Activated CD8-positive, alpha-beta memory T cell treated with anti-CD3 and anti-CD28 coated beads, Interleukin-2, amount 50 U/mL, for 4 hours (primary cell): ENCODE measurements around the gene B4GALNT4.
"Not testable (repeated sequence)": the region's sequence is repeated elsewhere in the genome, so short reads cannot be mapped to it uniquely, and the experiment has no call there.

Source experiments
- DNase-seq: peaks from one replicate; pipeline ENCODE4 v3.0.0-alpha.2; 2020

The B4GALNT4 gene

GRCh38 chr11:409008-409599 lies 39.8 kb downstream of the B4GALNT4 start:
- no peak for DNase-seq

GRCh38 chr11:409600-410483 lies 40.5 kb downstream of the B4GALNT4 start:
- DNase-seq: no peak

GRCh38 chr11:410711-411110 lies 41.4 kb downstream of the B4GALNT4 start:
- DNase-seq: not testable (repeated sequence)

- not testable (repeated sequence) for DNase-seq
These were observed 42.2 kb downstream of the B4GALNT4 start for GRCh38 chr11:411520-411919.

DNA sequence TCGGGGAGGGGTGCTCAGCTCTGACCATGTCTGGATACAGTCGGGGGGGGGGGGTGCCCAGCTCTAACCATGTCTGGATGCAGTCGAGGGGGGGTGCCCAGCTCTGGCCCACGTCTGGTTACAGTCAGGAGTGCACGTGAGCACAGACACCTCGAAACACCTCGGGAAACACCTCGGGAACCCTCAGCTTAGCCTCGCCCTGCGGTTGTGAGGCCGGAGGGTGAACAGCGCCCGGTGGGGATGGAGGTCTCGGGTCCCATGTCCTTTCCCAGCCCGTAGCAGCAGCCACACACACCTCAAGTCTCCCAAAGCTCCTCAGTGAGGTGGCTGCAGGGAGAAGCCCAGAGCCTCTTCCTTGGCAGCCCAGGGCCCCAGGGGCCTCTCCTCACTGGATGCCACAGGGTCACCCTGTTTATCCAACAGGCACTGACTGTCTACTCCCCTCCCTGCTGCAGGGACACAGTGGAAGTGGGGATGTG lies 43.4 kb downstream of the B4GALNT4 start:
- no peak for DNase-seq

DNA sequence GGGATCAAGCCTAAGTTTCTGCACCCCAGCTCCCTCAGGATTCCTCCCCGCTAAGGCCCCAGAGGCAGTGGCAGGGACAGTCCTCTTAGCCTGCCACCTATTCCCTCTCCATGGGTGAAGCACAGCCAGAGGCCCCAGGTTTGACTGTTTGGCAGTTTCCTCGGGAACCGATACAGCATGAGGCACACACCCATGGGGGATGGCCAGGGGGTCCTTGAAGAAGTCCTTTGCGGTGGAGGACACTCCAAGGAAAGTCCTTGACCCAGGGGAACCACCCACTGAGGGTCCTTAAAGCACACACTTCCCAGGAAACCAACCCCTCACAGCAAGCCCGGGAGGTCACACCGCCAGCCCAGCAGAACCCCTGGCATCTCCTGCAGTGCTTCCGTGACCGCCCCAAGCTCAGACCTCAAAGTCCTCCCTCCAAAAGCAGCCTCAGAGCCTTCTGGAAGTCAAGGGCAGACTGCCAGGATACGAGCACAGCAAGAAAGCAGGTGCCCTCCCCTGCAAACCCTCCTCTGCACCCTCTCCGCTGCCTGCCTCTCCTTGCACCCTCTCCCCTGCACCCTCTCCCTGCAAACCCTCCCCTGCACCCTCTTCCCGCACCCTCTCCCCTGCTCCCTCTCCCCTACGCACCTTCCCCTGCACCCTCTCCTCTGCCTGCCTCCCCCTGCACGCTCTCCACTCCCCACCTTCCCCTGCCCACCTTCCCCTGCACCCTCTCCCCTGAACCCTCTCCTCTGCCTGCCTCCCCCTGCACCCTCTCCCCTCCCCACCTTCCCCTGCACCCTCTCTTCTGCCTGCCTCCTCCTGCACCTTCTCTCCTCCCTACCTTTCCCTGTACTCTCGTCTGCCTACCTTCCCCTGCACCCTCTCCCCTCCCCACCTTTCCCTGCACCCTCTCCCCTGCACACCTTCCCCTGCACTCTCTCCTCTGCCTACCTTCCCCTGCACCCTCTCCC lies 44.1 kb downstream of the B4GALNT4 start:
- DNase-seq: no peak

DNA sequence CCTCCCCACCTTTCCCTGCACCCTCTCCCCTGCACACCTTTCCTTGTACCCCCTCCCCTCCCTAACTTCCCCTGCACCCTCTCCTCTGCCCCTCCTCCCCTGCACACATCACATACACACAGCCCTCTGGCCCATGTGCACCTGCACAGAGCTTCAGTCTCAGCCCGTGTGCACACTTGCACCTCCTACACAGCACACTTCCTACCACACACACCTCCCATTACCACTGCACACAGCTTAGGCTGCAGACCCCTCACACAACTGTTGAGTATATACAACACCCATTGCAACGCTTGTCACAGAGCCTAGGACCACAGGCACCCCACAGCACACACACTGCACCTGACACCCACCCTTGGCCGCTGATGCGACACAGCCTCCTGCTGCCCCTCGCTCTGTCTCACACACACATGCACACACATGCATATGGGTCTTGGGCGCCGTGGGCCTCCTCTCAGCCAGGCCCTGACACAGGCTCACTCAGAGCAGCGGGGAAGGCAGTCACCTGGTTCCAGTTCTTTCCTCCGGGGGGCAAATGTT lies 45.1 kb downstream of the B4GALNT4 start:
- no peak for DNase-seq

DNA sequence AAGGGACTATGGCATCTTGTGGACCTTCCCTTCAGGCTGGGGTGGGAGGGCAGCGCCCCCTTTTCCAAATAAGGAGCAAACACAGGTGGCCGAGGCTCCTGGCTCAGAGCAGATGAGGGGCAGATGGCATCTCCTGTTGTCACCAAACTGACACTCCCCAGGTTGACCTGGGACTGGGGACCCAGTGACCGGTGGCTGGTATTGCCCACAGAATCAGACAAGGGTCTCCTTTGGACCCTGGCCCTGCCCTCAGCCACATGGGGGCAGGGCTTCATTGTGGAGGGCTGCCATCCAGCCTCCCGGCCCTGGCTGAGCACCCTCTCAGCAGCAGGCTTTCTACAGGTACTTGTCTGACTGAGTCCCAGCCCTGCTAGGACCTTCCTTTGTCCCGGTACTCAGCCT lies 46.3 kb downstream of the B4GALNT4 start:
- DNase-seq: no peak

DNA sequence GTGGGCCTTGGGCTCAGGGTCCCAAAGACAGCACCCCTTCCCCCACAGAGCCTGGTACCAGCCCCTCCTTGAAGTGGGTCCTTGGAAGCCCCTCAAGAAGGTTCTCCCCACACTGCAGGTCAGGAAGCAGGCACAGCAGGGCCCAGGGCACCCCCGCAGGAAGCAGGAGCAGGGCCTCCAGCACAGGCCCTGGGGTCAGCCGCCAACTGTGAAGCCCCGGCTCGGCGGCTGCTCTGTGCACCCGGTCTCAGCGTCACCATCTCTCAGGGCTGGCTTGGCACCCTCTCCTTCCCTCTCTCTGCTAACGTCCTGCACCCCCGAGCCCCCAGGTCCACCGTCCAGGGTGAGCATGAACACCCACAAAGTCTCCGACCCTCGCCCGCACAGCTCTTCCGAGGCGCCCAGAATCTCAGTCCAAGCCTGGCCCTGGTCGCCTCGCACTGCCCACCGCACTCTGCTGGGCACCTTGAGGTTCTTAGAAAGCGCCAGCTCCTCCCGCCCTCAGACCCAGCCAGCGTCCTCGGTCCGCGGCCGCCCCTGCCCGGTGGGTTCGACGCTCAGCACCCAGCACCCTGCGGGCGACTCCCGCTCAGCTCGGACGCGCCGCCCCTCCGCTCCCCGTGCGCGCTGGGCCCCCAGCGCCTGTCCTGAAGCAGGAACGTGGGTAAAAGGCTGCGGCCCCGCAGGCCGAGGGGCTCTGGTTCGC lies 46.9 kb downstream of the B4GALNT4 start:
- DNase-seq: no peak

- peak; percentile 51 for DNase-seq
These were observed 47.7 kb downstream of the B4GALNT4 start for GRCh38 chr11:416757-417621.

DNA sequence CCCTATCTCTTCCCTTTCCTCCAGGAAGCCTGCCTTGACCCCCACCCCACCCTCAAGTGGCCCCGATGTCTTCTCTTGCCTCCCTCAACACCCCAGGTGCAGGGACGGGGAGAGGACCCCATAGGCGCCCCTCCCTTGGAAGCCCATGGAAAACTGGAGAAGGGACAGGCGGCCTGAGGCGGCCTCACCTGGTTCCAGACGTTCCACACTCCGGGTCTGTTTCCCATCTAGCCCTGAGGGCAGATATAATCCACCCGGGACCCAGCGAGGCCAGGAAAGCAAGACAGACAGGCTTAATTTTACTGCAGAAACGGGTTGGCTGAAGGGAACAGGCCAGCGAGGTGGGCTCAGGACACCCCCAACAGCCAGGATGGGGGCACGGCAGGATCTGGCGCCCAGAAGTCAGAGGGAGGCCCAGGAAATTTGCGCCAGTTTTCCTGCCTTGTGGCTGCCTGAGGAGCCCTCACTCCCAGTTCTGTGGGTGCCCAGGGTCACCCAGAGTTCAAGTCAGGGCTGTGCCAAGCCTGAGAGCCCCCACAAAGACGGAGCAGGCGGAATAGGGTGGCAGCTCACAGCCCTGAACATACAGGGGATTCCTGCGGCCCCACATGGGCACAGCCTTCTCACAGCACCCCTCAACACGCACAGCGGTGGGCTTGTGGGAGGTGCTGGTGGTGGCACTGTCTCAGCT lies 48.5 kb downstream of the B4GALNT4 start:
- no peak for DNase-seq

DNA sequence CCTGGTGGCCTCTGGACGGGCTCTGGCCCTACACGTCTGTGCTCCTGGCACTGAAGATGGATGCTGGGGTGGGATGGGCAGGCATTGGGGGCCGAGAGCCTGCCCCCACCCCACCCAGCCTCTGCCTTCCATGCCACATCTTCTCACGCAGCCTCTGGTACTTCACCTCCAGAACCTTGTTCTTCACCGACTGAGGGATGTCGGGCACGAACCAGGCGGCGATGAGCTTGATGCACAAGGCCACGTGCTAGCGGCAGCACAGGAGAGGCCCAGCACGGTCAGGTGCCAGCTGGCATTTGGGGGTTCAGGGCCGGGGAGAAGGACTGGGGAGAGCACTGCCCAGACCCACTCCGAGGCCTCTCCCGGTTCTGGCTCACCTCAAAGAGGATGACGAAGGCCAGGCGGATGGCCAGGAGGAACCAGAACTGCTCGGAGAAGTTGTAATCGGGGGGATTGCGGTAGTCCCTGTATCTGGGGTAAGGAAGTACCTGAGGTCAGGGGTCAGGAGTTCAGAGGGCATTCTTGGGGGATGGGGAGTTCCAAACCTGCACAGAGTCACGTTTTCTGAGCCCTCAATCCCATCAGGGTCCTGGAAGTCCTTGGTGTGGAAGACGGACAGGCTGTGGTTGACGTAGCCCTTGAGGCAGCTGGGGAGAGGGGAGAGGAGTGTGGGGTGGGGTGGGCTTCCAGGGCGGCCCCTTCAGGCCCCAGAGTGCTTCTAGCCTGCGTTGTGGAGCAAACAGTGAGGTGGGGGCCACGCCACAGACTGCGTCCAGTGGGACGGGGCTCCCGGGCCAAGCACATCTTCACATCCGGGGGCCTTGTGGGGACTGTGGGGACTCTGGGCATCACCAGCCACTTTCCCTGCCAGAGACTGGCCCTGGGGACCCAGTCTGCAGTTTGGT lies 49.3 kb downstream of the B4GALNT4 start:
- DNase-seq: no peak

- DNase-seq: no peak
These were observed 50.1 kb downstream of the B4GALNT4 start for GRCh38 chr11:419248-420005.

GRCh38 chr11:420054-420910 lies 51.0 kb downstream of the B4GALNT4 start:
- no peak for DNase-seq

- DNase-seq: no peak
These were observed 51.6 kb downstream of the B4GALNT4 start for GRCh38 chr11:420911-421321.

- DNase-seq: no peak
These were observed 53.0 kb downstream of the B4GALNT4 start for GRCh38 chr11:422249-422656.

DNA sequence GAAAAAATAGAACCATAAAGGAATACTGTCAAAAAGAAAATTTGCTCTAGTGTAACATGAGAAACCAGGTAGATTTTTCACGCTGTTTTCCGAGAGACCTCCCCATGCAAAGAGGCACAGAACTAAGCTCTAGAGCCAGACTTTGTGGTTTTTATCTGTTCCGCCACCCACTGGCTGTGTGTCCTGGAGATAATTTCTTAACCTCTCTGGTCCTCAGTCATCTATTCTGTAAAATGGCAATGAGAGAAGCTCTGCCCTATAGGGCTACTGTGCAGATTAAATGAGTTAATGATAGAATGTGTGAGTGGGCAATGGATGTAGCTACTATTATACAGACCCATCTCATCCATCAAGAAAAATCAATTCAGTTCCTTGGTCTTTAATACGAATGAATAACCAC lies 54.9 kb downstream of the B4GALNT4 start:
- no peak for DNase-seq

- not testable (repeated sequence) for DNase-seq
These were observed 55.5 kb downstream of the B4GALNT4 start for GRCh38 chr11:424766-425165.
